NCI-H2227 (cell line): Measurements from ENCODE around the gene GRAMD1B.
A peak's percentile ranks its signal among the peaks of the same experiment; 100 is the strongest.

Experiments
- DNase-seq: peaks from one replicate; lab custom pipeline; 2025; ENCODE audit not compliant: unreplicated experiment; lab: John Stamatoyannopoulos, UW

Gene GRAMD1B

GRCh38 chr11:123429913-123430720 lies at the start of gene GRAMD1B:
Gene GRAMD1B (plus strand): TSS chr11:123430269. CDS start chr11:123430793, 524 bp downstream.
- peak; percentile 65 for DNase-seq

- no peak for DNase-seq
Measured at GRCh38 chr11:123381149-123381548, 48.9 kb upstream of the GRAMD1B start.

GRCh38 chr11:123381817-123382554 lies 48.1 kb upstream of the GRAMD1B start:
- DNase-seq: no peak

- no peak for DNase-seq
Measured at GRCh38 chr11:123382555-123383074, 47.5 kb upstream of the GRAMD1B start.

- DNase-seq: no peak
Measured at GRCh38 chr11:123384116-123384515, 46.0 kb upstream of the GRAMD1B start.

- peak; percentile 3 for DNase-seq
Measured at GRCh38 chr11:123386796-123387510, 43.1 kb upstream of the GRAMD1B start.

GRCh38 chr11:123388640-123389039 lies 41.4 kb upstream of the GRAMD1B start:
- DNase-seq: no peak

- no peak for DNase-seq
Measured at GRCh38 chr11:123390146-123390545, 39.9 kb upstream of the GRAMD1B start.

GRCh38 chr11:123391646-123392348 lies 38.3 kb upstream of the GRAMD1B start:
- DNase-seq: no peak

- DNase-seq: no peak
Measured at GRCh38 chr11:123392431-123392830, 37.6 kb upstream of the GRAMD1B start.

GRCh38 chr11:123392844-123393243 lies 37.2 kb upstream of the GRAMD1B start:
- DNase-seq: no peak

- DNase-seq: no peak
Measured at GRCh38 chr11:123393312-123393927, 36.6 kb upstream of the GRAMD1B start.

- DNase-seq: no peak
Measured at GRCh38 chr11:123404676-123405075, 25.4 kb upstream of the GRAMD1B start.

- DNase-seq: peak; percentile 42
Measured at GRCh38 chr11:123405123-123405592, 24.9 kb upstream of the GRAMD1B start.

GRCh38 chr11:123406441-123407129 lies 23.5 kb upstream of the GRAMD1B start:
- DNase-seq: no peak

- DNase-seq: peak; percentile 47
Measured at GRCh38 chr11:123407130-123407995, 22.7 kb upstream of the GRAMD1B start.

GRCh38 chr11:123407996-123408597 lies 22.0 kb upstream of the GRAMD1B start:
- DNase-seq: no peak
